ENCODE measurements around the gene RNPS1. TPM values are rescaled to one million over a fixed set of nuclear protein-coding genes. Genes with fewer than 3 reads are reported as not detected.

RNPS1 gene
- polyA plus RNA-seq, 1 donor from 2014 or later, result 180 TPM

DNA sequence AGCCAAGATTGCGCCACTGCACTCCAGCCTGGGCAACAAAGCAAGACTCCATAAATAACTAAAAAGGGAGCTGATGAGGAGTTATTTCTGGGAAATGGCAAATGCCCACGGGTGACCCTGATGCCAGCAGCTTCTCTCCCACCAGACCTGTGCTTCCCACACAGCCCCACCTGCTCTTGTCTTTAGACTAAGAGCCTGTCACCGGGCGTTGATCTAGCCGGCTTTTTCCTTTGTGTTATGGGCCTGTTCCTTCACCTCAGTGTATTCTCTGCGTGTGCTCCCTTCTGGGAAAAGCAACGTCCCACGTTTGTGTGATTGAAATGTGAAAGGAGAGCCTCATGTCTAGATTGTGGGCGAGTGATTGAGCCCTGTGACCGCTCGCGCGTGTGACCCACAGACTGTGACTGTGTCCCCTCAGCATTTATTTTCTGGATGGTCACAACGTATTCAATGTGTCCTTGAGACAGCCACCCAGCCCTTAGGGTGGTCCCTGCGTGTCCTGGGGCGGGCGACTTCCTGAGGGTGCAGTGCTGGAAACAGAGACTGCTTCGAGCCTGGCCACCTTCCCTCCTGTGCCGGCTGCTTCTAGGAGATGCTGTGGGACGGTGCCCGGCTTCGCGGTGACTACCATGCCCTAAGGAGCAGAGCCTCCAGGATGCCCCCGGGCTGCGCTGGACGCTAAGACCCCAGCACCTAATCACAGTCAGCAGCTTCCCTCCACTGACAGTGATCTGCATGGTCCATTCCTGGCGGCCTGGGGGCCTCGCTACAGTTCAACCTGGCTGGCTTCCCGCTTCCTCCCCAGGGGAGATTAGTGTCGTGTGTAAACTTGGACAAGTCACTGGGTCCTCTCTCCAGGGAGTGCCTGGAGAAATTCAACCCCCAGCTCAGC, 7.8 kb upstream of the RNPS1 start:
- Histone ChIP-seq H3K79me2 (replicated peaks; ENCODE audit: insufficient read depth, low read length) (no peaks in the 10 kb centered on the region), H2AFZ (ENCODE audit: low read depth, low read length) (no peak overlapping the region), H3K9ac (ENCODE audit: low read length) (no peak overlapping the region), H3F3A (ENCODE audit: insufficient read depth, low read length, poor library complexity, severe bottlenecking) (no peaks in the 10 kb centered on the region), H3K9me3 (ENCODE audit: low read length) (no peaks in the 10 kb centered on the region), H3K9me2 (ENCODE audit: insufficient read depth, low read length) (no peaks in the 10 kb centered on the region), H3K27me3 (ENCODE audit: insufficient read depth, low read depth, low read length) (no peaks in the 10 kb centered on the region), H3K4me2 (ENCODE audit: low read length) (no peak overlapping the region), H3K4me3 (ENCODE audit: low read length) (no peak overlapping the region), H4K20me1 (ENCODE audit: insufficient read depth) (no peaks in the 10 kb centered on the region), H3K36me3 (ENCODE audit: insufficient read depth, low read length) (no peaks in the 10 kb centered on the region), H3K27ac (ENCODE audit: low read length) (no peak overlapping the region)
- no peak for TF ChIP-seq TAF1 (IDR thresholded peaks at IDR 0.05; ENCODE audit: low read depth)
- TF ChIP-seq, protein P1, sequence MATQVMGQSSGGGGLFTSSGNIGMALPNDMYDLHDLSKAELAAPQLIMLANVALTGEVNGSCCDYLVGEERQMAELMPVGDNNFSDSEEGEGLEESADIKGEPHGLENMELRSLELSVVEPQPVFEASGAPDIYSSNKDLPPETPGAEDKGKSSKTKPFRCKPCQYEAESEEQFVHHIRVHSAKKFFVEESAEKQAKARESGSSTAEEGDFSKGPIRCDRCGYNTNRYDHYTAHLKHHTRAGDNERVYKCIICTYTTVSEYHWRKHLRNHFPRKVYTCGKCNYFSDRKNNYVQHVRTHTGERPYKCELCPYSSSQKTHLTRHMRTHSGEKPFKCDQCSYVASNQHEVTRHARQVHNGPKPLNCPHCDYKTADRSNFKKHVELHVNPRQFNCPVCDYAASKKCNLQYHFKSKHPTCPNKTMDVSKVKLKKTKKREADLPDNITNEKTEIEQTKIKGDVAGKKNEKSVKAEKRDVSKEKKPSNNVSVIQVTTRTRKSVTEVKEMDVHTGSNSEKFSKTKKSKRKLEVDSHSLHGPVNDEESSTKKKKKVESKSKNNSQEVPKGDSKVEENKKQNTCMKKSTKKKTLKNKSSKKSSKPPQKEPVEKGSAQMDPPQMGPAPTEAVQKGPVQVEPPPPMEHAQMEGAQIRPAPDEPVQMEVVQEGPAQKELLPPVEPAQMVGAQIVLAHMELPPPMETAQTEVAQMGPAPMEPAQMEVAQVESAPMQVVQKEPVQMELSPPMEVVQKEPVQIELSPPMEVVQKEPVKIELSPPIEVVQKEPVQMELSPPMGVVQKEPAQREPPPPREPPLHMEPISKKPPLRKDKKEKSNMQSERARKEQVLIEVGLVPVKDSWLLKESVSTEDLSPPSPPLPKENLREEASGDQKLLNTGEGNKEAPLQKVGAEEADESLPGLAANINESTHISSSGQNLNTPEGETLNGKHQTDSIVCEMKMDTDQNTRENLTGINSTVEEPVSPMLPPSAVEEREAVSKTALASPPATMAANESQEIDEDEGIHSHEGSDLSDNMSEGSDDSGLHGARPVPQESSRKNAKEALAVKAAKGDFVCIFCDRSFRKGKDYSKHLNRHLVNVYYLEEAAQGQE (IDR thresholded peaks at IDR 0.05; ENCODE audit: borderline replicate concordance), result no peak
- TF ChIP-seq SMC3 (conservative IDR thresholded peaks at IDR 0.05; ENCODE audit: poor library complexity), result no peak
- TF ChIP-seq MXI1 (conservative IDR thresholded peaks at IDR 0.05; ENCODE audit: poor library complexity, severe bottlenecking), result no peak
- TF ChIP-seq, protein P2, sequence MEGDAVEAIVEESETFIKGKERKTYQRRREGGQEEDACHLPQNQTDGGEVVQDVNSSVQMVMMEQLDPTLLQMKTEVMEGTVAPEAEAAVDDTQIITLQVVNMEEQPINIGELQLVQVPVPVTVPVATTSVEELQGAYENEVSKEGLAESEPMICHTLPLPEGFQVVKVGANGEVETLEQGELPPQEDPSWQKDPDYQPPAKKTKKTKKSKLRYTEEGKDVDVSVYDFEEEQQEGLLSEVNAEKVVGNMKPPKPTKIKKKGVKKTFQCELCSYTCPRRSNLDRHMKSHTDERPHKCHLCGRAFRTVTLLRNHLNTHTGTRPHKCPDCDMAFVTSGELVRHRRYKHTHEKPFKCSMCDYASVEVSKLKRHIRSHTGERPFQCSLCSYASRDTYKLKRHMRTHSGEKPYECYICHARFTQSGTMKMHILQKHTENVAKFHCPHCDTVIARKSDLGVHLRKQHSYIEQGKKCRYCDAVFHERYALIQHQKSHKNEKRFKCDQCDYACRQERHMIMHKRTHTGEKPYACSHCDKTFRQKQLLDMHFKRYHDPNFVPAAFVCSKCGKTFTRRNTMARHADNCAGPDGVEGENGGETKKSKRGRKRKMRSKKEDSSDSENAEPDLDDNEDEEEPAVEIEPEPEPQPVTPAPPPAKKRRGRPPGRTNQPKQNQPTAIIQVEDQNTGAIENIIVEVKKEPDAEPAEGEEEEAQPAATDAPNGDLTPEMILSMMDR (IDR thresholded peaks at IDR 0.05; ENCODE audit: poor library complexity, severe bottlenecking), result no peak
- TF ChIP-seq RAD21 (conservative IDR thresholded peaks at IDR 0.05), result no peak
- no peak for TF ChIP-seq EP300 (conservative IDR thresholded peaks at IDR 0.05; ENCODE audit: poor library complexity, severe bottlenecking)
- TF ChIP-seq EZH2 (IDR thresholded peaks at IDR 0.05; ENCODE audit: borderline replicate concordance, insufficient read depth, low read length, poor library complexity, severe bottlenecking), result no peak
- no peak for TF ChIP-seq POLR2AphosphoS5 (IDR thresholded peaks at IDR 0.05)

DNA sequence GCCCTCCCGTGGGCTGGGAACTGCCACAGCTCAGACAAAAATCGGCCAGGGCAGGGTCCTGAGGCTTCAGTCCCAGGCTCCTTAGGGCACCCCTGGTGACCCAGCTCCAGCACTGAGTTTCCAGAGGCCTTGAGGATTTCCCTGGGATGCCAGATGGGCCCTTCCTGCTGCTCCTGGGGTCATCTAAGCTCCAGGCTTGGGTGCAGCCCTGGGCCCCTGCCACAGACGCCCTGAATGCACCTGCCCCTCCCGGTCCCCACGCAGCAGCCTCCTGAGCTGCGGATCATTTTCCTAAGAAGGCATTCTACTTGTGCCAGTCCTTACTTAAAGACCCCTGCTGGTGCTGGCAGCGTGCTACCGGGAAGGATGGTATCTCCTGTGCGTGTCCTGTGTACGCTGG, 6.0 kb upstream of the RNPS1 start:
- H3K27me3 ChIP-seq (ENCODE audit: insufficient read depth, low read depth, low read length), result no peaks in the 10 kb centered on the region
- H3K9me2 ChIP-seq (ENCODE audit: insufficient read depth, low read length), result no peaks in the 10 kb centered on the region
- H3K4me3 ChIP-seq (ENCODE audit: low read length), result no peak overlapping the region
- no peak overlapping the region for H2AFZ ChIP-seq (ENCODE audit: low read depth, low read length)
- H3K9ac ChIP-seq (ENCODE audit: low read length), result no peak overlapping the region
- H3K9me3 ChIP-seq (ENCODE audit: low read length), result no peaks in the 10 kb centered on the region
- H3K4me2 ChIP-seq (ENCODE audit: low read length), result no peak overlapping the region
- H3F3A ChIP-seq (ENCODE audit: insufficient read depth, low read length, poor library complexity, severe bottlenecking), result no peaks in the 10 kb centered on the region
- no peaks in the 10 kb centered on the region for H3K36me3 ChIP-seq (ENCODE audit: insufficient read depth, low read length)
- H4K20me1 ChIP-seq (ENCODE audit: insufficient read depth), result no peaks in the 10 kb centered on the region
- TF ChIP-seq RAD21 (conservative IDR thresholded peaks at IDR 0.05), result no peak
- TF ChIP-seq, protein P1 (IDR thresholded peaks at IDR 0.05; ENCODE audit: borderline replicate concordance), result no peak
- TF ChIP-seq EZH2 (IDR thresholded peaks at IDR 0.05; ENCODE audit: borderline replicate concordance, insufficient read depth, low read length, poor library complexity, severe bottlenecking), result no peak
- TF ChIP-seq TAF1 (IDR thresholded peaks at IDR 0.05; ENCODE audit: low read depth), result no peak
- TF ChIP-seq POLR2AphosphoS5 (IDR thresholded peaks at IDR 0.05), result no peak
- no peak for TF ChIP-seq EP300 (conservative IDR thresholded peaks at IDR 0.05; ENCODE audit: poor library complexity, severe bottlenecking)
- no peak for TF ChIP-seq SMC3 (conservative IDR thresholded peaks at IDR 0.05; ENCODE audit: poor library complexity)
- no peak for TF ChIP-seq MXI1 (conservative IDR thresholded peaks at IDR 0.05; ENCODE audit: poor library complexity, severe bottlenecking)
- TF ChIP-seq, protein P2 (IDR thresholded peaks at IDR 0.05; ENCODE audit: poor library complexity, severe bottlenecking), result no peak
- no peak overlapping the region for H3K27ac ChIP-seq (ENCODE audit: low read length)
- H3K79me2 ChIP-seq (replicated peaks; ENCODE audit: insufficient read depth, low read length), result no peaks in the 10 kb centered on the region
